Nephron (organoid): ENCODE measurements around the gene SMPD3.

Source experiments
- H3K27ac Mint-ChIP-seq, 3 experiments: 2 replicates each; pipeline ENCODE4 v1.8.0; 2020; ENCODE audit warnings: mixed read lengths in 3 of 3, mild to moderate bottlenecking in 2 of 3, moderate library complexity in 1 of 3
- H3K27me3 Mint-ChIP-seq: 2 replicates; pipeline ENCODE4 v1.8.0; 2021; ENCODE audit warnings: low read depth, mild to moderate bottlenecking, moderate library complexity, mixed read lengths
- H3K36me3 Mint-ChIP-seq: 2 replicates; pipeline ENCODE4 v1.8.0; 2020; ENCODE audit warnings: low read depth, mixed read lengths
- H3K4me1 Mint-ChIP-seq: 2 replicates; pipeline ENCODE4 v1.8.0; 2020; ENCODE audit warnings: mixed read lengths
- H3K4me3 Mint-ChIP-seq, 3 experiments: 2 replicates each; pipeline ENCODE4 v1.8.0; 2020; ENCODE audit warnings: mild to moderate bottlenecking in 3 of 3, mixed read lengths in 3 of 3, moderate library complexity in 2 of 3
- H3K9me3 Mint-ChIP-seq: 2 replicates; pipeline ENCODE4 v1.8.0; 2020; ENCODE audit warnings: mixed read lengths
- TF ChIP-seq, protein P1 (sequence below), 3 experiments: fragments of 200-600 bp; sonication (generic); IDR thresholded peaks; one replicate each; pipeline ENCODE4 v1.5.0; 2021; ENCODE audit warnings: antibody characterized with exemption in 3 of 3; ENCODE audit not compliant: unreplicated experiment in 3 of 3

The SMPD3 gene

DNA sequence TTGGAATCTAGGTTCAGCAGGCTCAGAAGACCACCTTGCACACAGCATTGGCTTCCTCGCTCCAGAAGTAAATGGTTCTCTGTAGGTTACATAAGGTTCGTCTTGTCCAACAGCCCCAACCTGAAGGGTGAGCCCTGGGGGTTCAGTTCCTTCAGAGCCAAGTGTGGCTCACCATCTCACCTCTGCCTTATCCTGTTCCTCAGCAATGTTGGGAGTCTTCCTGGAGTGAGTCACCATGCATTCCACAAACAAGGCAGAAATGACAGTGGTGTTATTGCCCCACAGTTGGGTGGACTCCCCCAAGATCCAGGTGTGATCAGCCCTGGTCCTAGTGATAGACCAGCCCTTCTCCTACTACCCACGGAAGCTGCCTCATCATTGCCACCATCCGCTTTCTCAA lies 26.8 kb upstream of the SMPD3 start:
- TF ChIP-seq, protein P1, sequence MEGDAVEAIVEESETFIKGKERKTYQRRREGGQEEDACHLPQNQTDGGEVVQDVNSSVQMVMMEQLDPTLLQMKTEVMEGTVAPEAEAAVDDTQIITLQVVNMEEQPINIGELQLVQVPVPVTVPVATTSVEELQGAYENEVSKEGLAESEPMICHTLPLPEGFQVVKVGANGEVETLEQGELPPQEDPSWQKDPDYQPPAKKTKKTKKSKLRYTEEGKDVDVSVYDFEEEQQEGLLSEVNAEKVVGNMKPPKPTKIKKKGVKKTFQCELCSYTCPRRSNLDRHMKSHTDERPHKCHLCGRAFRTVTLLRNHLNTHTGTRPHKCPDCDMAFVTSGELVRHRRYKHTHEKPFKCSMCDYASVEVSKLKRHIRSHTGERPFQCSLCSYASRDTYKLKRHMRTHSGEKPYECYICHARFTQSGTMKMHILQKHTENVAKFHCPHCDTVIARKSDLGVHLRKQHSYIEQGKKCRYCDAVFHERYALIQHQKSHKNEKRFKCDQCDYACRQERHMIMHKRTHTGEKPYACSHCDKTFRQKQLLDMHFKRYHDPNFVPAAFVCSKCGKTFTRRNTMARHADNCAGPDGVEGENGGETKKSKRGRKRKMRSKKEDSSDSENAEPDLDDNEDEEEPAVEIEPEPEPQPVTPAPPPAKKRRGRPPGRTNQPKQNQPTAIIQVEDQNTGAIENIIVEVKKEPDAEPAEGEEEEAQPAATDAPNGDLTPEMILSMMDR (IDR thresholded peaks at IDR 0.05; ENCODE audit: unreplicated experiment in 3 of 3): no peak
- Mint-ChIP-seq H3K4me3 (no peak overlapping the region), H3K27ac (no peak overlapping the region), H3K27me3 (peaks cover 4% of the 10 kb centered on the region), H3K9me3 (peaks cover 6% of the 10 kb centered on the region), H3K4me1 (peaks cover 5% of the 10 kb centered on the region), H3K36me3 (no peaks in the 10 kb centered on the region)

DNA sequence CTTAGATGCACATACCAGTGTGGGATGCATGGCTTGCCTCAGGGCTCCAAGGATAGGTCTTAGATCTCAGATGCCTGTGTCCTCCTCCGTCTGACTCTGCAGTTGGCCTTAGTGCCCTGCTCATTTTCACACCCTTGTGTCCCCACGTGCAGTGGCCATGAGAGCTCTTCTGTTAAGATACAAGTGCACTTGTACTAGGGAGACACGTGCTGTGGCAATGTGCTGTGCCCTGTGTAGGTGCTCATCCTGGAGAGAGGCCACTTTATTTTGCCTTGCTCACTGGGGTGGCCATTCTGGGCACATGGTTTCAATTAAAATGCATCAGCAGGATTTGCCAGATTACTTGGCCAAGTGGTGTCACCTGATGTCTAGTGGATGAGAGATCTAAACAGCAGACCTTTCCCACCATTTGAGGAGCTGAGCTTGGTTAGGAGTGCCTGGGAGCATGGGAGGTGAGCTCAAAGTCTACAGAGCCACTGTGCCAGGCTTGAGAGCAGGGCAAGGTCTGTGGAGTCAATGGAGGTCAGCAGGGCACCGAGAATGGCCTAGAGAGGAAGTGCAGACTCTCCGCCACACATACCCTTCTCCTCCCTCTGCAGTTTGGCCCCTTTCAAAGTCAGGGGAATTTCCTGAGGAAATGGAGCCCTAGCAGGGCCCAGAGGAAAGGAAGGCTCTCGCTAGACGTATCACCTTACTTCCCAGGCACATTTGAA lies 25.2 kb upstream of the SMPD3 start:
- Mint-ChIP-seq H3K4me3 (no peak overlapping the region), H3K27ac (no peak overlapping the region), H3K4me1 (peaks cover 10% of the 10 kb centered on the region), H3K36me3 (no peaks in the 10 kb centered on the region), H3K9me3 (peaks cover 6% of the 10 kb centered on the region), H3K27me3 (peaks cover 4% of the 10 kb centered on the region)
- TF ChIP-seq, protein P1 (IDR thresholded peaks at IDR 0.05; ENCODE audit: unreplicated experiment in 3 of 3): no peak

DNA sequence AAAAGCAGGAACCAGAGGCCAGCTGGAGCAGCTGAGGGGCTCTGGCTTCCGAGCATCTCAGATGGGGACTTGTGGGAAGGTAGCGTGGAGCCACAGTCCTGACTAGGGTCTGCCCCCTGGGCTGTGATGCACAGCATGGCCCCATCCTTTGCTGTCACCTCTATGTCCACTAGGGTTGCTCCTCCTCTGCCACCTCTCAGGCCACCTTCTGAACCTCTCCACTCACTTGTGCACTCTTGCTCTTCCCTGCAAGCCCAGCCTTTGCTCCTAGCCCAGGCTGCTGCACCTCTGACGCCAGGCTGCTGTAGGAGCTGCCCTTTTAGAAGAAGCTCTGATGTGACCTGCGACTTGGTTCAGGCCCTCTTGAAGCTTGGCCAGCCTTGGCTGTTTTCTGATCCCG lies 24.3 kb upstream of the SMPD3 start:
- peaks cover 2% of the 10 kb centered on the region for H3K9me3 Mint-ChIP-seq
- no peaks in the 10 kb centered on the region for H3K36me3 Mint-ChIP-seq
- no peak overlapping the region for H3K27ac Mint-ChIP-seq
- no peak overlapping the region for H3K4me3 Mint-ChIP-seq
- peaks cover 18% of the 10 kb centered on the region for H3K4me1 Mint-ChIP-seq
- H3K27me3 Mint-ChIP-seq: peaks cover 4% of the 10 kb centered on the region
- TF ChIP-seq, protein P1 (IDR thresholded peaks at IDR 0.05; ENCODE audit: unreplicated experiment in 3 of 3): no peak

DNA sequence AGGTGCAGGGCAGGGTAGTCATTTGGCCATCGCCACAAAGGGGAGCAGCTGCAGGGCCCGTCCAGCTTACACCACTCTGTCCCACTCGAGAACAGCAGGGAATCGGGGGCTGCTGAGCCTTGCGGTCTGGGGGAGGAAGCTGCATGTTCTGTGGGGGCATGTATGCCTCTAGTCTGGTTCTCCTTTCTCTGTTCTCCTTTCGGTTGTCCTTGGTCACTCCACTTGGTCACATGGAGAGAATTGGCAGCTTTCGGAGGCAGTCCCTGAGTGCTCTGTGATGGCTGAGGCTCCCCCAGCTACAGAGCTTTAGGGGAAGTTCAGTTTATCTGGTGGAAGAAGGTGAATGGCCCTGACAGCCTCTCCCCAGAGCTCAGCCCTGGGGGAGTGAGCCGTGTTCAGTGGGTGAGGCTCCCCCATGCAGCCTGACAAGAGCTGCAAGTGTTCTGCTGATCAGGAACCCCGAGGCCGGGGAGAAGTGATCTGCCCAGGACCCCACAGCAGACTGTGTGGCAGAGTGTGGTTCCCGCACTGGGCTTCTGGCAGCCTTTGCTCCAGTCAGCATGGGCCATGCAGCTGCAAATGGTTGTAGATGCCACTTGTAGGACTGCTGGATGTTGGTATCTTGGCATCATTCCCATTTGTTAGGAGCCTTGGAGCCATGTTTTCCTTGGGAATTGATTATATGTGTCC lies 22.3 kb upstream of the SMPD3 start:
- Mint-ChIP-seq H3K9me3 (no peaks in the 10 kb centered on the region), H3K4me3 (no peak overlapping the region), H3K36me3 (no peaks in the 10 kb centered on the region), H3K4me1 (peaks cover 29% of the 10 kb centered on the region), H3K27me3 (peaks cover 4% of the 10 kb centered on the region), H3K27ac (peak overlapping the region in 1 of 3 experiments; percentile 18)
- TF ChIP-seq, protein P1 (IDR thresholded peaks at IDR 0.05; ENCODE audit: unreplicated experiment in 3 of 3): no peak

DNA sequence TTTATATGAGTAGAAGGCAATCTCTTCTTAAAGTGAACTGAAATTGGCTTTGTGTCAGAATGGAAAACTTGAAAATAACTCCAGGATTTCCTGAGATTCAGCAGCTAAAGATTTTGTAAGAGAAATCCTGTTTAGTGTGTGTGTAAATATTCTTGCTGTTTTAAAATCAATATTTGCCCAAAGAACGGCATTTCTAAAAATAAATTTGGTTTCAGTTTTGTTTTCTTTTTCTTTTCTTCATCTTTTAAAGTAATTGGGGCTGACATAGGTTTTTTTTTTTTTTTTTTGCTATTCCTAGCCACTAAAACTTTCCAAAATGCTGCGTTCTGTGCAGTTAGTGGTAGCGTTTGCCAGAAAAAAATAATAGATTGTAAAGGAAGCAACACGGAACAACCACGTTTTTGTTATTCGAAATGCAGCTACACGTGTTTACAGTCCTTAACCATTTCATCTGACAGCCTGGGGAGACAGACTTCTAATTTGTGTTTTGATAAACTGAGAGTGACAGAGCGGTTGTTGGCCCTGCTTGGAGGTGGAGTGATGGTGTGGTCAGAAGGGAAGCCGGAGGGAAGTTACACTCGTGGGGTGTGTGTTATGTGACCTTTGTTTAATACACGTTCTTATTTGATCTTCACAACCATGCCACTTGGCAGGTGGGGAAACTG lies 21.6 kb upstream of the SMPD3 start:
- H3K36me3 Mint-ChIP-seq: no peaks in the 10 kb centered on the region
- peak overlapping the region in 1 of 3 experiments; percentile 18 for H3K27ac Mint-ChIP-seq
- H3K27me3 Mint-ChIP-seq: peaks cover 4% of the 10 kb centered on the region
- peaks cover 29% of the 10 kb centered on the region for H3K4me1 Mint-ChIP-seq
- H3K9me3 Mint-ChIP-seq: no peaks in the 10 kb centered on the region
- no peak overlapping the region for H3K4me3 Mint-ChIP-seq
- TF ChIP-seq, protein P1 (IDR thresholded peaks at IDR 0.05; ENCODE audit: unreplicated experiment in 3 of 3): no peak
